ENCODE measurements around the gene ZNF559.
A peak's percentile ranks its signal among the peaks of the same experiment; 100 is the strongest.
"Not testable (repeated sequence)": the region's sequence is repeated elsewhere in the genome, so short reads cannot be mapped to it uniquely, and the experiment has no call there.

ZNF559 gene

GRCh38 chr19:9309139-9309973, 14.6 kb upstream of the ZNF559 start, which contains the start of gene ZNF699:
Gene ZNF699, minus strand, starts transcription at chr19:9309838. Its CDS starts 4,719 bp downstream, at chr19:9305119.
- H3K4me3 ChIP-seq (replicated peaks; ENCODE audit: low read depth, low read length), result peak within 1 kb of the TSS; percentile 54
- DNase-seq (ENCODE audit: extremely low read depth, low read depth), result peak; percentile 92
- TF ChIP-seq, protein P1, sequence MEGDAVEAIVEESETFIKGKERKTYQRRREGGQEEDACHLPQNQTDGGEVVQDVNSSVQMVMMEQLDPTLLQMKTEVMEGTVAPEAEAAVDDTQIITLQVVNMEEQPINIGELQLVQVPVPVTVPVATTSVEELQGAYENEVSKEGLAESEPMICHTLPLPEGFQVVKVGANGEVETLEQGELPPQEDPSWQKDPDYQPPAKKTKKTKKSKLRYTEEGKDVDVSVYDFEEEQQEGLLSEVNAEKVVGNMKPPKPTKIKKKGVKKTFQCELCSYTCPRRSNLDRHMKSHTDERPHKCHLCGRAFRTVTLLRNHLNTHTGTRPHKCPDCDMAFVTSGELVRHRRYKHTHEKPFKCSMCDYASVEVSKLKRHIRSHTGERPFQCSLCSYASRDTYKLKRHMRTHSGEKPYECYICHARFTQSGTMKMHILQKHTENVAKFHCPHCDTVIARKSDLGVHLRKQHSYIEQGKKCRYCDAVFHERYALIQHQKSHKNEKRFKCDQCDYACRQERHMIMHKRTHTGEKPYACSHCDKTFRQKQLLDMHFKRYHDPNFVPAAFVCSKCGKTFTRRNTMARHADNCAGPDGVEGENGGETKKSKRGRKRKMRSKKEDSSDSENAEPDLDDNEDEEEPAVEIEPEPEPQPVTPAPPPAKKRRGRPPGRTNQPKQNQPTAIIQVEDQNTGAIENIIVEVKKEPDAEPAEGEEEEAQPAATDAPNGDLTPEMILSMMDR (IDR thresholded peaks at IDR 0.05; ENCODE audit: low read depth, low read length, missing control alignments), result no peak

- TF ChIP-seq, protein P1 (IDR thresholded peaks at IDR 0.05; ENCODE audit: low read depth, low read length, missing control alignments), result no peak
- no peak for DNase-seq (ENCODE audit: extremely low read depth, low read depth)
- H3K4me3 ChIP-seq (replicated peaks; ENCODE audit: low read depth, low read length), result peak overlapping the region; percentile 54
Measured at GRCh38 chr19:9309974-9310446, 14.0 kb upstream of the ZNF559 start.

DNA sequence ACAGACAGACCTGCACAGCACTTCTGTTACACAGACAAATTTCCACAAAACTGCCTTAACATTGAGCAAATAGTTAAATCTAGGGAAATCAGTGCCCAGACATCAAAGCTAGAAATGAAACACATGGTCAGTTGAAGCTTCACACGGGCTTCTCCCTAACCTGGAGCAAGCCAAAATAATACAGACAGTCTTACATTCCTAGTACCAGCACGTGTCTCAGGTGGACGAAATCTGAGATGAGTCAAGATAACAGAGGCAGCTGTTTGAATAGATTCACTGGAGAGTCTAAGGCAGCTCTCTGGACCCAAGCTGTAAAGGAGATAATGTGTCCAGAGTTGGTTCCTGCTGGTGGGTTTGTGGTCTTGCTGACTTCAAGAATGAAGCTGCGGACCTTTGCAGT, 10.2 kb upstream of the ZNF559 start:
- DNase-seq (ENCODE audit: extremely low read depth, low read depth), result no peak
- TF ChIP-seq, protein P1 (IDR thresholded peaks at IDR 0.05; ENCODE audit: low read depth, low read length, missing control alignments), result no peak
- no peak overlapping the region for H3K4me3 ChIP-seq (replicated peaks; ENCODE audit: low read depth, low read length)

- no peak for DNase-seq (ENCODE audit: extremely low read depth, low read depth)
- TF ChIP-seq, protein P1 (IDR thresholded peaks at IDR 0.05; ENCODE audit: low read depth, low read length, missing control alignments), result no peak
- no peak overlapping the region for H3K4me3 ChIP-seq (replicated peaks; ENCODE audit: low read depth, low read length)
Measured at GRCh38 chr19:9321338-9321737, 2.6 kb upstream of the ZNF559 start.

- H3K4me3 ChIP-seq (replicated peaks; ENCODE audit: low read depth, low read length); DNase-seq (ENCODE audit: extremely low read depth, low read depth): not testable (repeated sequence)
Measured at GRCh38 chr19:9321756-9322155, 2.2 kb upstream of the ZNF559 start.

- not testable (repeated sequence) for DNase-seq (ENCODE audit: extremely low read depth, low read depth); H3K4me3 ChIP-seq (replicated peaks; ENCODE audit: low read depth, low read length)
Measured at GRCh38 chr19:9322201-9322600, 1.8 kb upstream of the ZNF559 start.

- peak overlapping the region; percentile 70 for H3K4me3 ChIP-seq (replicated peaks; ENCODE audit: low read depth, low read length)
- TF ChIP-seq, protein P1 (IDR thresholded peaks at IDR 0.05; ENCODE audit: low read depth, low read length, missing control alignments), result no peak
- DNase-seq (ENCODE audit: extremely low read depth, low read depth), result peak; percentile 22
Measured at GRCh38 chr19:9323557-9323918, 441 bp upstream of the ZNF559 start.

DNA sequence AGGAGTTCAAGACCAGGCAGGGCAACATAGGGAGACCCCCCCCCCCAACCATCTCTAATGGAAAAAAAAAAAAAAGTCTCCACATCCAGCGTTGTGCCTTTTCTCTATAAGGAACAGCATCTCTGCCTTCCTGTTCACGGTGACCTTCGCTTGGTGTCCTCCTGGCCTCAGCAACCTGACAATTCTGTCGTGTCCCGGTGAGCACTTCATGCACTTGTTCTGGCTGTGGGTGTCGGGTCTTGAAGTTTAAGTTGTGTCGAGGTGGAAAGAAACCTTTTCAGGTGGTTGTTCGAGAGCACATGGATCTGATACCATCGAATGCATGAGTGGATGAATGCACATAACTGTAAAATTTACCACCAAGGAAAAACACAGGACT, 594 bp downstream of the ZNF559 start:
- TF ChIP-seq, protein P1 (IDR thresholded peaks at IDR 0.05; ENCODE audit: low read depth, low read length, missing control alignments), result no peak
- DNase-seq (ENCODE audit: extremely low read depth, low read depth), result no peak
- peak overlapping the region; percentile 70 for H3K4me3 ChIP-seq (replicated peaks; ENCODE audit: low read depth, low read length)

All from HFF-Myc (cell line).